ENCODE data around the gene NLRP6.
"Not testable (repeated sequence)": the region's sequence is repeated elsewhere in the genome, so short reads cannot be mapped to it uniquely, and the experiment has no call there.

The NLRP6 gene

GRCh38 chr11:256952-257737 is 21.1 kb upstream of the NLRP6 start:
- DNase-seq: no peak

- DNase-seq: no peak
These were observed 20.3 kb upstream of the NLRP6 start for GRCh38 chr11:257766-258493.

DNA sequence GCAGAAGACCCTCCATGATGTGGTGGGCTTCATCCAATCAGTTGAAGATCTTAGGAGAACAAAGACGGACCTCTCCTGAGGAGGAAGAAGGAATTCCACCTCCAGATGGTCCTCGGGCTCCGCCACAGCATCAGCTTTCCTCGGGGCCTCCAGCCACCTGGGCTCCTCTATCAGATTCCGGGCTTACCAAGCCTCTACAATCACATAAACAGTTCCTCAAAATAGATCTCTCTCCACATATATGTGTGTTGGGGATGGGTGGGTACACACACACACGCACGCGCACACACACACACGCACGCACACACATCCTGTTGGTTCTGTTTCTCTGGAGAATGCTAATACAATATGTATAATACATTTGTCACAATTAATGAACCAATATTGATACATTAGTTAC is 18.8 kb upstream of the NLRP6 start:
- DNase-seq: no peak

DNA sequence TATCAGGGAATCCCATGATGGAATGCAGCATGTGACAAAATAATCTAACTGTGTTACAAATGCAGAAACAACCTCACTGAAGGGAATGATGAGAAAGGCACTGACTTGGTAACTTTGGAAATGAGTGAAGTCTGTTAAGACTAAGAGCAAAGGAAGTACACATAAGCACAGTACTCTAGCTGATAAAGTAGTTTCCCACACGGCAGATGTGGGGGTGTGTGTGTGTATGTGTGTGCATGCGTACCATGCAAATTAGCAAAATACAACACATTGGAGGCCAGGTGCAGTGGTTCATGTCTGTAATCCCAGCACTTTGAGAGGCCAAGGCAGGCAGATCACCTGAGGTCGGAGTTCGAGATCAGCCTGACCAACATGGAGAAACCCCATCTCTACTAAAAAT is 16.6 kb upstream of the NLRP6 start:
- DNase-seq: no peak

- DNase-seq: no peak
These were observed 11.3 kb upstream of the NLRP6 start for GRCh38 chr11:266676-267439.

DNA sequence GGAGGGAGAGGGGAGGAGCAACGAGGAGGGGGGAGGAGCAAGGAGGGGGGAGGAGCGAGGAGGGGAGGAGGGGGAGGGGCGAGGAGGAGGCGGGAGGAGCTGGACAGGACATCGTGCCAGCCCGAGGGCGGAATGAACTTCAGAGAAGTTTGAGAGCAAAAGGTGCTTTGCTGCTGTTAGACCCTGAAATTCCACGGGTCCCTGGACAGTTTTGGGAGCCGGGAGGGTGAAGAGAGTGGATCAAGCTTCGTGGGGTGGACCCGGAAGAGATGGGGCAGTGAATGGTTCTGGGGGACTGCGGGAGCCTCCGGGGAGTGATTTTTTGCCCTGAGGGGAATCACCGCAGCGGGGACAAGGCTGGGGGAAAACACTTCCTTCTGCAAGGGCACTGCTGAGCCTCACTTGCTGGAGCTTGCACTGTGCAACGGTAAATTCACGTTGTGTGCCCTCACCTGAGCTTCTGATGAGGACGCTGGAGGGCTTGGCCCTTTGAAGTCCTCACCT is 10.7 kb upstream of the NLRP6 start:
- peak; percentile 49 for DNase-seq

GRCh38 chr11:268716-269145 is 9.5 kb upstream of the NLRP6 start:
- not testable (repeated sequence) for DNase-seq

- DNase-seq: peak; percentile 35
These were observed 8.9 kb upstream of the NLRP6 start for GRCh38 chr11:269146-269890.

DNA sequence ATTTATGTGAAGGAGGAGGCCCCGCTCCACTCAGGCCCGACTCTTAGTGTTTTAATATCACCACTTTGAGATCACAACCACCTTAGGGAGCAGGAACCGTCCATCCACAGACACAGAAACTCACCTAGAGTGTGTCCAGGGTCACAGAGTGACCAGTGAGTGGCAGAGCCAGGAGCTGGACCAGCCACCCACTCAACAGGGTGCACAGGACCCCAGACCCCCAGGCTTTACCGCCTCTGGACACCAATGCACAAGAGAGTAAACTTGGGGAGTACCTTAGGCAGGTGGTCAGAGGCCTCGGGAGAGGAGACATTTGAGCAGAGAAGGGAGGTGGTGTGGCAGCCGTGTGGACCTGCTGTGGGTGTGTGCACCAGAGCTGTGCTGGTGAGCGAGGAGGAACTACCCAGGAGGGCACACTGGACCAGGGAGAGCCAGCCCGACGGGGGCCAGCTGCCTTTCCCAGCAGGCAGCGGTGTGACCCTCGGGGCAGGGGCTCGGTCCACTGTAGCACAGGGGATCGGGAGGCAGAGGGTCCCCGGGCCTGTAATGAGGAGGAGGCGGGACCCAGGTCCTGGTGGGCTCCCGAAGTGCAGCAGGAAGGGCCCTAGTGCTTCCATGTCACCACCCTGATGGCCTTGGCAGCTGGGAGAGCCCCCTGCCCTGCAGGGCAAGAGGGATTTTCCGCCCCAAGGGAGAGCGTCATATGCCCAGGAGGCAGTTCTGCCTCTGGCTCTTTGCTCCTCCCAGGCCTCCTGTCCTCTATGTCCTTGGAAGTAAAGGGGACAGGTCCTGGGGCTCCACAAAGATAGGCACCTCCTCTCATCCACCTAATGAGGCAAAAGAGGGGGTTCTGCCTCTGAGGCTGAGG is 7.5 kb upstream of the NLRP6 start:
- DNase-seq: no peak

DNA sequence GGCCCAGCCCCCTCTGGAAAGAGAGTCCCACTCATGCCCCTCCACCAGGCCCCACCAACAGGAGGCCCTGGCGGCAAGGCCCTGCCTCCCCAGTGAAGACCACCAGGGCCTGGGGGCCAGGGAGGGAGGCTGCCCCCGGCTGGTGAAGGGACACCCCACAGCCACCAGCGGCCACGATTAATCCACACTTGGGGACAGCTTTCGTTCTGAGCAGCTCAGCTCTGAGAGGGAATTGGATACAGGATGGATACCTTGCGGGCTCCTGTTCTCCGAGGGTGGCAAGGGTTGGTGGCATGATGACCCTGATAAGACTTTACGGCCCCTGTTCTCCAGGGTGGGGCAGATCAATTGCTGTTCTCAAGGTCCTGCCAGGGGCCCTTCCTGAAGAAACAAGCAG is 6.9 kb upstream of the NLRP6 start:
- no peak for DNase-seq

DNA sequence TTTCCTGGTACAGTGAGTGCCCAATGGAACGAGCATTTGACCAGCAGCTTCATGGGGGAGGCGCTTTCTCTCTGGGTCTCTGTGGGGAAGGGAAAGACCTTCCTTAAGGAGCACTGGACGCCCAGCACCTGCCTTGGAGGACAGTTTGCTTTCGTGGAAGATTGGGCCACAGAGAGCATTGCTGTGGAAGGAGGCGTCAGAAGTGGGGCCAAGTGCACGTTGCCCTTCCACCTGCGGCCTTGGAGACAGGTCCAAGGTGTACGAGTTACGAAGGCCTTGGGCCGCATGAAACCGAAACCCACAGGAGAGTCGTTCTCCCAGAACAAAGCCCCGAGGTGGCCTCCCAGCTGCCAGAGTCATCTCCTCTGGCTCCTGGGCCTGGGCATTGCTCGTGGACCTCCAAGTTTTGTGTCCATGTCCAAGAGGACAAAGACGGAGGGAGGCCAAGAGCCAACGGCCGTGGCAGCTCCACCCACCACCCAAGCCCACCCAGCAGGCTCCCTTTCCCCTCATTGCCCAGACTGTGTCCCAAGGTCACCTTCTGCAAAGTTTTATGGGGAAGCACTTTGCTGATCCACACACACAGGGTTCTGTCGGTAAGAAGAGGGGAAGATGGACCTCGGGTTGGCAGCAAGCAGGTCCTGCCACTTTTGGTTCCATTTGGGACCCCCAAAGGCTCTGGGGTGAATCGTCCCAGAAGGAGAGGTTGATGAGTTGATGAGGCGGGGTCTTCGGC is 5.8 kb upstream of the NLRP6 start:
- no peak for DNase-seq

DNA sequence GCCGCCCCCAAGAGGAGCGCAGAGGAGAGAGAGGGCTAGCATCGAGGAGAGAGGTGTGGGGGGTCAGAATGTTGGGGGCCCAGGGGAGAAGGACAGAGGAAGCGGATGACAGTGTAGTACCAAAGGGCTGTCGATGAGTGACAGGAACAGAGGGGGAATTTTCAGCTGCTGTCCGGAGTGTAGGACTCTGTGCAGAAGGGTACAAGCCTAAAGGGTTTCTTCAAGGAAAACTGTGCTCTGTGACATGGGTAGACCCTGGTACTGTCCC is 5.3 kb upstream of the NLRP6 start:
- no peak for DNase-seq

DNA sequence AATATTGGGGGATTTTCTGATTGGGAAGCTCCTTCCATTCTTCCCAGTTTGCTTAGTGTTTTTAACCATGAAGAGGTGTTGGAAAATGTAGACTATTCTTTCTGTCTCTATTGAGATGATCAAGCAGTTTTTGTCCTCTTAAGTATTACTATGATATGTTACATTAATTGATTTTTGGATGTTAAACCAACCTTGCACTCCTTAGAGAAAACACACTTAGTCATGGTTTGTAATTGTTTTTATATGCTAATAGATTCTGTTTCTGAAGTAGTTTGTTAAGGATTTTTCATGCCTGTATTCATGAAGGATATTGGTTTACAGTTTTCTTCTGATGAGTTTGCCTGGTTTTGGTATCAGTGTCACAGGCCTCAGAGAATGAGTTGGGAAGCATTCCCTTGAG is 2.0 kb upstream of the NLRP6 start:
- DNase-seq: no peak

DNA sequence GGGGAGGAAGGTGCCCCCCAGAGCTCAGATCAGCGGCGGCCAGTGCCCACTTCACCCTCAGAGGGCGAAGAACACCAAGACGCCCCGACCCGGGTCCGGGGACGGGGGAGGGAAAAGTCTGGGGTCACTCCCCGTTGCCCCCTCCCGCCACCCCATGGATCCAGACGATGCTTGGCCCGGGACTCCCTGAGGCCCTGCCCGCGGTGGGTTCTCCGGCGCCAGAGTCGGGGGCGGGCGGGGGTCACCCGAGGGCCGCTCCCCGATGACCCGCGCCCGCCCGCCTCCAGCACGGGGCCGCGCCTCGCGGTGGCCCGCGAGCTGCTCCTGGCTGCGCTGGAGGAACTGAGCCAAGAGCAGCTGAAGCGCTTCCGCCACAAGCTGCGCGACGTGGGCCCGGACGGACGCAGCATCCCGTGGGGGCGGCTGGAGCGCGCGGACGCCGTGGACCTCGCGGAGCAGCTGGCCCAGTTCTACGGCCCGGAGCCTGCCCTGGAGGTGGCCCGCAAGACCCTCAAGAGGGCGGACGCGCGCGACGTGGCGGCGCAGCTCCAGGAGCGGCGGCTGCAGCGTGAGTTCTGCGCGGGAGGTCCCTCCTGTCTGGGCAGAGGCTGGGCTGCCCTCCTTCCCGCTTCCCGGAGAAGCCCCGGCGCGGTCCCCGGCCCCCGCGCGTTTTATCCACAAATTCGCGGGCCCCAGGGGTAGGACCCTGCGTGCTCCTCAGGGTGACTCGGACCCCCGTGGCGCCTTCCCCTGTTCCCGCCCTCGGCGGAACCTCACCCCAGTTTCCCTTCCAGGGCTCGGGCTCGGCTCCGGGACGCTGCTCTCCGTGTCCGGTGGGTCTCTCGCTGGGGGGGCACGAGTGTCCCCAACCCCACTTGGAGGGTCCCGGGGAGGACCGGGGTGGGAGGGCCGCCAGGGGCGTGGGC is 1.1 kb downstream of the NLRP6 start:
- DNase-seq: no peak

DNA sequence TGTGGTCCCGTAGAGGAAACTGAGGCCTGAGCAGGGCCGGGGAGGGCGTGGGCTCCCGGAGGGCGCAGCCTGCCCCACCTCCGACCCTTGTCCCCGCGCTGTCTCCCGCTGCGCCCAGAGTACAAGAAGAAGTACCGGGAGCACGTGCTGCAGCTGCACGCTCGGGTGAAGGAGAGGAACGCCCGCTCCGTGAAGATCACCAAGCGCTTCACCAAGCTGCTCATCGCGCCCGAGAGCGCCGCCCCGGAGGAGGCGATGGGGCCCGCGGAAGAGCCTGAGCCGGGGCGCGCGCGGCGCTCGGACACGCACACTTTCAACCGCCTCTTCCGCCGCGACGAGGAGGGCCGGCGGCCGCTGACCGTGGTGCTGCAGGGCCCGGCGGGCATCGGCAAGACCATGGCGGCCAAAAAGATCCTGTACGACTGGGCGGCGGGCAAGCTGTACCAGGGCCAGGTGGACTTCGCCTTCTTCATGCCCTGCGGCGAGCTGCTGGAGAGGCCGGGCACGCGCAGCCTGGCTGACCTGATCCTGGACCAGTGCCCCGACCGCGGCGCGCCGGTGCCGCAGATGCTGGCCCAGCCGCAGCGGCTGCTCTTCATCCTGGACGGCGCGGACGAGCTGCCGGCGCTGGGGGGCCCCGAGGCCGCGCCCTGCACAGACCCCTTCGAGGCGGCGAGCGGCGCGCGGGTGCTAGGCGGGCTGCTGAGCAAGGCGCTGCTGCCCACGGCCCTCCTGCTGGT is 1.9 kb downstream of the NLRP6 start:
- DNase-seq: peak; percentile 36

DNA sequence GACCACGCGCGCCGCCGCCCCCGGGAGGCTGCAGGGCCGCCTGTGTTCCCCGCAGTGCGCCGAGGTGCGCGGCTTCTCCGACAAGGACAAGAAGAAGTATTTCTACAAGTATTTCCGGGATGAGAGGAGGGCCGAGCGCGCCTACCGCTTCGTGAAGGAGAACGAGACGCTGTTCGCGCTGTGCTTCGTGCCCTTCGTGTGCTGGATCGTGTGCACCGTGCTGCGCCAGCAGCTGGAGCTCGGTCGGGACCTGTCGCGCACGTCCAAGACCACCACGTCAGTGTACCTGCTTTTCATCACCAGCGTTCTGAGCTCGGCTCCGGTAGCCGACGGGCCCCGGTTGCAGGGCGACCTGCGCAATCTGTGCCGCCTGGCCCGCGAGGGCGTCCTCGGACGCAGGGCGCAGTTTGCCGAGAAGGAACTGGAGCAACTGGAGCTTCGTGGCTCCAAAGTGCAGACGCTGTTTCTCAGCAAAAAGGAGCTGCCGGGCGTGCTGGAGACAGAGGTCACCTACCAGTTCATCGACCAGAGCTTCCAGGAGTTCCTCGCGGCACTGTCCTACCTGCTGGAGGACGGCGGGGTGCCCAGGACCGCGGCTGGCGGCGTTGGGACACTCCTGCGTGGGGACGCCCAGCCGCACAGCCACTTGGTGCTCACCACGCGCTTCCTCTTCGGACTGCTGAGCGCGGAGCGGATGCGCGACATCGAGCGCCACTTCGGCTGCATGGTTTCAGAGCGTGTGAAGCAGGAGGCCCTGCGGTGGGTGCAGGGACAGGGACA is 2.7 kb downstream of the NLRP6 start:
- no peak for DNase-seq

DNA sequence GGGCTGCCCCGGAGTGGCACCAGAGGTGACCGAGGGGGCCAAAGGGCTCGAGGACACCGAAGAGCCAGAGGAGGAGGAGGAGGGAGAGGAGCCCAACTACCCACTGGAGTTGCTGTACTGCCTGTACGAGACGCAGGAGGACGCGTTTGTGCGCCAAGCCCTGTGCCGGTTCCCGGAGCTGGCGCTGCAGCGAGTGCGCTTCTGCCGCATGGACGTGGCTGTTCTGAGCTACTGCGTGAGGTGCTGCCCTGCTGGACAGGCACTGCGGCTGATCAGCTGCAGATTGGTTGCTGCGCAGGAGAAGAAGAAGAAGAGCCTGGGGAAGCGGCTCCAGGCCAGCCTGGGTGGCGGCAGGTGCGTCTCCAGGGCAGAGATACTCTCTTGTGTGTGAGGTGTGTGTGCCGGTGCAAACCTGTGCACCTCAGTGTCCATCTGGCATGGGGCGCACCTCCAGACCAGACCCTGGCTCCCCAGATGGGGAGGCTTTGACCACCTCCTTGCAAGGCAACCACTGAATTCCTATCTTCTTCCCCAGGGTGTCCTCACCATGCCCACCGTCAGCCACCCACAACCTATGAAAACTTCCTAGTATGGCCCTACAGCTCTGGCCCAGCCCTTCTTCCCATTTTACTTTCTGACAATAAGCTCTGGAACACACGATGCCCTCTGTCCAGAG is 3.4 kb downstream of the NLRP6 start:
- DNase-seq: no peak

DNA sequence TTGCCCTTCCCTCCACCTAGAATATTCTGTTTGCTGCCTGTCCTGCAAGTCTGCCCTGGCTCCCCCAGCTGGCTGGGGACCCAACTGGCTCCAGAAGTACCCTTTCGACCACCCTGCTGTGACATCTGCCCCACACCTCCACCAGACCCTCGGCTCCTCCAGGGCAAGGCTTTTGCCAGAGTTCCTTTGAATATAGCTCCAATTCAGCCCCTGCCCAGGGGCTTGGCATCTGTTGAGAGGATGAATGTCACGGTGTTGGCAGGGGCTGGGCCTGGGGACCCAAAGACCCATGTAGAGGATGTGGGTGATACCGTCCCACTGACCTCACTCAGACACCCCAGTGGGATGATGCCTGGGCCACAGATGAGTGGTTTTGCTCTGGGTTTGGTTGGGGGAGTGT is 4.0 kb downstream of the NLRP6 start:
- no peak for DNase-seq

Measured in effector CD4-positive, alpha-beta T cell (primary cell).